Parathyroid adenoma (tissue), 2 donors: Measurements from ENCODE around the gene FKBP10.
A peak's percentile ranks its signal among the peaks of the same experiment; 100 is the strongest.
"Not testable (repeated sequence)": the region's sequence is repeated elsewhere in the genome, so short reads cannot be mapped to it uniquely, and the experiment has no call there.

Experiments used
- H2AFZ ChIP-seq: fragments of 300-600 bp; sonication (generic); one replicate; pipeline ENCODE4 v1.7.0; 2017; ENCODE audit warnings: antibody characterized with exemption, mild to moderate bottlenecking
- H3K27ac ChIP-seq: fragments of 300-600 bp; sonication (generic); one replicate; pipeline ENCODE4 v1.7.0; 2017
- H3K27me3 ChIP-seq: fragments of 300-600 bp; sonication (generic); one replicate; pipeline ENCODE4 v1.7.0; 2017; ENCODE audit warnings: low read length; ENCODE audit not compliant: control insufficient read depth, insufficient read depth
- H3K36me3 ChIP-seq: fragments of 300-600 bp; sonication (generic); one replicate; pipeline ENCODE4 v1.7.0; 2017; ENCODE audit warnings: low read length; ENCODE audit not compliant: control insufficient read depth, insufficient read depth
- H3K4me1 ChIP-seq: fragments of 300-600 bp; sonication (generic); one replicate; pipeline ENCODE4 v1.7.0; 2017; ENCODE audit warnings: control low read depth
- H3K4me2 ChIP-seq: fragments of 300-600 bp; sonication (generic); one replicate; pipeline ENCODE4 v1.7.0; 2017; ENCODE audit warnings: low read length
- H3K4me3 ChIP-seq: fragments of 300-600 bp; sonication (generic); one replicate; pipeline ENCODE4 v1.7.0; 2017; ENCODE audit warnings: low read depth, low read length
- H3K79me2 ChIP-seq: fragments of 300-600 bp; sonication (generic); one replicate; pipeline ENCODE4 v1.7.0; 2017; ENCODE audit warnings: control low read depth
- H3K9ac ChIP-seq: fragments of 300-600 bp; sonication (generic); one replicate; pipeline ENCODE4 v1.7.0; 2017; ENCODE audit warnings: mild to moderate bottlenecking
- H3K9me3 ChIP-seq: fragments of 300-600 bp; sonication (generic); one replicate; pipeline ENCODE4 v1.7.0; 2017; ENCODE audit warnings: low read length; ENCODE audit not compliant: control insufficient read depth
- TF ChIP-seq, protein P1 (sequence below): fragments of 300-600 bp; sonication (generic); IDR thresholded peaks from one replicate; pipeline ENCODE4 v1.7.0; 2017; ENCODE audit warnings: antibody characterized with exemption, mild to moderate bottlenecking
- donor health status: primary hyperparathyroidism.

The FKBP10 gene

GRCh38 chr17:41775394-41776226 is 37.2 kb upstream of the FKBP10 start:
- Histone ChIP-seq H2AFZ (no peak overlapping the region), H3K27ac (no peak overlapping the region), H3K4me1 (peaks cover 7% of the 10 kb centered on the region), H3K27me3 (no peaks in the 10 kb centered on the region), H3K9me3 (no peaks in the 10 kb centered on the region), H3K36me3 (no peaks in the 10 kb centered on the region), H3K4me3 (no peak overlapping the region), H3K9ac (no peak overlapping the region), H3K79me2 (peaks cover 30% of the 10 kb centered on the region), H3K4me2 (no peak overlapping the region)
- TF ChIP-seq, protein P1, sequence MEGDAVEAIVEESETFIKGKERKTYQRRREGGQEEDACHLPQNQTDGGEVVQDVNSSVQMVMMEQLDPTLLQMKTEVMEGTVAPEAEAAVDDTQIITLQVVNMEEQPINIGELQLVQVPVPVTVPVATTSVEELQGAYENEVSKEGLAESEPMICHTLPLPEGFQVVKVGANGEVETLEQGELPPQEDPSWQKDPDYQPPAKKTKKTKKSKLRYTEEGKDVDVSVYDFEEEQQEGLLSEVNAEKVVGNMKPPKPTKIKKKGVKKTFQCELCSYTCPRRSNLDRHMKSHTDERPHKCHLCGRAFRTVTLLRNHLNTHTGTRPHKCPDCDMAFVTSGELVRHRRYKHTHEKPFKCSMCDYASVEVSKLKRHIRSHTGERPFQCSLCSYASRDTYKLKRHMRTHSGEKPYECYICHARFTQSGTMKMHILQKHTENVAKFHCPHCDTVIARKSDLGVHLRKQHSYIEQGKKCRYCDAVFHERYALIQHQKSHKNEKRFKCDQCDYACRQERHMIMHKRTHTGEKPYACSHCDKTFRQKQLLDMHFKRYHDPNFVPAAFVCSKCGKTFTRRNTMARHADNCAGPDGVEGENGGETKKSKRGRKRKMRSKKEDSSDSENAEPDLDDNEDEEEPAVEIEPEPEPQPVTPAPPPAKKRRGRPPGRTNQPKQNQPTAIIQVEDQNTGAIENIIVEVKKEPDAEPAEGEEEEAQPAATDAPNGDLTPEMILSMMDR: no peak

DNA sequence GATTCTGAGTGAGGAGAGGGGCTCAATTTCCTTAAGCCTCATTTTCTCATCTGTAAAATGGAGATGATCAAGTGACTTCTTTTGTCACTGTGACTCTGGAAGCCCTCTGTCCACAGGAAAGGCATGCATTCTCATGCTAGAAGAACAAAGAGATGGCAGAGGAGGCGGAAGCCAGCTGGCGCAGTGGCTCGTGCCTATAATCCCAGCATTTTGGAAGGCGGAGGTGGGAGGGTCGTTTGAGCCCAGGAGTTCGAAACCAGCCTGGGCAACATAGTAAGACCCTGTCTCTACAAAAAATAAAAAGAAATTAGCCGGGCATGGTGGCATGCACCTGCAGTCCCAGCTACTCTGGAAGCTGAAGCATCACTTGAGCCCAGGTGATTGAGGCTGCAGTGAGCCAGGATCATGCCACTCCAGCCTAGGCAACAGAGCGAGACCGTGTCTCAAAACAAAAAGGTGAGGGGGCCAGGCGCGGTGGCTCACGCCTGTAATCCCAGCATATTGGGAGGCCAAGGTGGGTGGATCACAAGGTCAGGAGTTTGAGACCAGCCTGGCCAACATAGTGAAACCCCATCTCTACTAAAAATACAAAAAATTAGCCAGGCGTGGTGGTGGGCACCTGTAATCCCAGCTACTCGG is 36.4 kb upstream of the FKBP10 start:
- H3K79me2 ChIP-seq: peaks cover 27% of the 10 kb centered on the region
- not testable (repeated sequence) for H3K4me3 ChIP-seq, H2AFZ ChIP-seq, H3K4me2 ChIP-seq, H3K4me1 ChIP-seq, H3K27me3 ChIP-seq, H3K27ac ChIP-seq, H3K36me3 ChIP-seq, H3K9me3 ChIP-seq, H3K9ac ChIP-seq

- TF ChIP-seq, protein P1: no peak
- Histone ChIP-seq H3K4me2 (no peak overlapping the region), H3K79me2 (peaks cover 31% of the 10 kb centered on the region), H3K27ac (peak overlapping the region; percentile 75), H3K9me3 (no peaks in the 10 kb centered on the region), H3K4me1 (peaks cover 7% of the 10 kb centered on the region), H3K4me3 (no peak overlapping the region), H3K36me3 (no peaks in the 10 kb centered on the region), H2AFZ (no peak overlapping the region), H3K9ac (no peak overlapping the region), H3K27me3 (no peaks in the 10 kb centered on the region)
Observed at GRCh38 chr17:41777157-41777573, 35.6 kb upstream of the FKBP10 start.

DNA sequence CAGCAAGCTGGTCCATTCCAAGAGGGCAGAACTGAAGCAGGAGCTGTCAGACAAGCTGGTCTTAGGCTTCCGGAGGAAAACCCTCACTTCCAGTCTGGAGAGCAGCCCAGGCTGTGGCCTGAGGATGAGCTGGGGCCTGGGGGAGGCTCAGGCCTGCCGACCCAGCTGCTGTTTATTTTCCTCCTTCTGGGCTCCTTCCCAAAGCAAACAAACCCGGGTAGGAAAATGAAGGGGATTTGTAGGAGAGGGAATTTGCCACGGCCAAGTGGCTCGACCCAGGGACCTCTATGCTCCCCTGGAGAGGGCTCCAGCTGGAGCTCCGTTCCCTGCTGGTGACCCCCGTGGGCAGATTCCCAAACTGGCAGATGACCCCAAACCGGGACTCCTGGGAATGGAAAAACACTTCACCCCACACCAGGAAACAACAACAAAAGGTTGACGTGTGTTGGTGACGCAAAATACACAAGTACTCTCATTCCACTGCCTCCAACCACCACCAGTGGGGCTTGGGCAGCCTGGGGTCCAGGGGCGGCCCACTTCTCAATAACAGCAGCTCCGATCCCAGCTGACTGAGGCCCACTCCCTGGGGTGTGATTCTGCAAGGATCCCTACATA is 35.1 kb upstream of the FKBP10 start:
- Histone ChIP-seq H3K4me3 (no peak overlapping the region), H2AFZ (no peak overlapping the region), H3K4me1 (peaks cover 3% of the 10 kb centered on the region), H3K27ac (peak overlapping the region; percentile 75), H3K9ac (no peak overlapping the region), H3K36me3 (no peaks in the 10 kb centered on the region), H3K79me2 (peaks cover 33% of the 10 kb centered on the region), H3K4me2 (no peak overlapping the region), H3K27me3 (no peaks in the 10 kb centered on the region), H3K9me3 (no peaks in the 10 kb centered on the region)
- TF ChIP-seq, protein P1: no peak

DNA sequence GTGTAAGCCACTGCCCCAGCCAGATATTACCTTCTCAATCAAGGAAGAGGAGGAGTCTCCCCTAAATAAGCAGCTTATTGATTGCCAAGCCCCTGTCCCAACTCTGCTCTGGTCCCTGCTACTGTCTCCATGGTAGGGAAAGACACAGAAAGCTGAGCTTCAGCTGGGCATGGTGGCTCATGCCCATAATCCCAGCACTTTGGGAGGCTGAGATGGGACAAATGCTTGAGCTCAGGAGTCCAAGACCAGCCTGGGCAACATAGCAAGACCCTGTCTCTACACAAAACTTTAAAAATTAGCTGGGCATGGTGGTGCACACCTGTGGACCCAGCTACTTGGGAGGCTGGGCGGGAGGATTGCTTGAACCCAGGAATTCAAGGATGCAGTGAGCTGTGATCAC is 32.9 kb upstream of the FKBP10 start:
- no peaks in the 10 kb centered on the region for H3K36me3 ChIP-seq
- H2AFZ ChIP-seq: no peak overlapping the region
- H3K4me1 ChIP-seq: peaks cover 12% of the 10 kb centered on the region
- peaks cover 32% of the 10 kb centered on the region for H3K79me2 ChIP-seq
- TF ChIP-seq, protein P1: no peak
- H3K27me3 ChIP-seq: no peaks in the 10 kb centered on the region
- H3K4me3 ChIP-seq: no peak overlapping the region
- no peak overlapping the region for H3K9ac ChIP-seq
- H3K27ac ChIP-seq: no peak overlapping the region
- no peaks in the 10 kb centered on the region for H3K9me3 ChIP-seq
- H3K4me2 ChIP-seq: no peak overlapping the region
